AG04450 (cell line): ENCODE data around the gene HIF3A. TPM values are rescaled to one million over a fixed set of nuclear protein-coding genes. Genes with fewer than 3 reads are reported as not detected.

Experiments
- CTCF ChIA-PET: fragments of 300-600, 350-600 bp; formaldehyde crosslinking; extraction: SDS; loops from one replicate; lab custom pipeline; 2022; ENCODE audit warnings: antibody characterized with exemption, inconsistent platforms; lab: Charles Lee
- POLR2A ChIA-PET: fragments of 350-600 bp; formaldehyde crosslinking; extraction: SDS; loops from one replicate; lab custom pipeline; 2021; ENCODE audit warnings: antibody characterized with exemption, inconsistent platforms; lab: Yijun Ruan, JAX
- DNase-seq: peaks from one replicate; pipeline ENCODE4 v3.0.0-alpha.2; 2011; ENCODE audit warnings: low read depth, low spot score
- H3K27ac ChIP-seq: one replicate; pipeline ENCODE4 v1.5.1; 2012; ENCODE audit warnings: low read depth, low read length, control low read depth
- H3K27me3 ChIP-seq: one replicate; pipeline ENCODE4 v1.6.0; 2012; ENCODE audit warnings: low read length; ENCODE audit not compliant: control insufficient read depth, insufficient read depth
- H3K4me3 ChIP-seq: 2 replicates; pipeline ENCODE4 v1.5.1; 2011; ENCODE audit warnings: mild to moderate bottlenecking, low read depth, low read length, control low read depth
- H3K9me3 ChIP-seq: 2 replicates; pipeline ENCODE4 v1.5.1; 2012; ENCODE audit warnings: low read length; ENCODE audit not compliant: control insufficient read depth, insufficient read depth
- CTCF ChIP-seq: IDR thresholded peaks from 2 replicates; pipeline ENCODE4 v1.5.1; 2011; ENCODE audit warnings: low read depth, low read length, control low read depth, inconsistent platforms
- polyA plus RNA-seq: library from polyadenylated mRNA; depleted of rRNA; stranded (reverse); fragments of >200 nt; gene quantifications from 2 replicates; pipeline ENCODE4 v1.2.3, GENCODE V29; 2011

The HIF3A gene
- polyA plus RNA-seq, 1 experiment = 0.21 TPM

- ChIA-PET CTCF (no interaction called here), POLR2A (no interaction called here)
- TF ChIP-seq CTCF = no peak
- peaks cover 10% of the 10 kb centered on the region for H3K27me3 ChIP-seq
- no peak overlapping the region for H3K27ac ChIP-seq
- no peaks in the 10 kb centered on the region; the same call in 1 of the 2 replicates for H3K9me3 ChIP-seq
- DNase-seq = no peak
- H3K4me3 ChIP-seq = no peak overlapping the region
Measured at GRCh38 chr19:46339446-46339845, 42.6 kb downstream of the HIF3A start.

- Histone ChIP-seq H3K4me3 (no peak overlapping the region), H3K27me3 (peaks cover 10% of the 10 kb centered on the region), H3K27ac (no peak overlapping the region), H3K9me3 (no peaks in the 10 kb centered on the region; the same call in 1 of the 2 replicates)
- POLR2A ChIA-PET = no interaction called here
- DNase-seq = no peak
- CTCF ChIA-PET = no interaction called here
- TF ChIP-seq CTCF = no peak
Measured at GRCh38 chr19:46340051-46340659, 43.3 kb downstream of the HIF3A start.

GRCh38 chr19:46341937-46342336 lies 45.1 kb downstream of the HIF3A start:
- ChIA-PET POLR2A (no interaction called here), CTCF (interaction anchor here (0.7 to 0.9 kb wide), 2 partner anchors 62 to 1705 kb away, joined by 3 to 6 read pairs; no protein-coding TSS in a partner anchor)
- peaks cover 10% of the 10 kb centered on the region for H3K27me3 ChIP-seq
- no peak for TF ChIP-seq CTCF
- H3K4me3 ChIP-seq = no peak overlapping the region
- DNase-seq = no peak
- H3K9me3 ChIP-seq = no peaks in the 10 kb centered on the region; the same call in 1 of the 2 replicates
- H3K27ac ChIP-seq = no peak overlapping the region

GRCh38 chr19:46344363-46344762 lies 47.5 kb downstream of the HIF3A start:
- ChIA-PET POLR2A (no interaction called here), CTCF (no interaction called here)

More at GRCh38 chr19:46344363-46344762, 47.5 kb downstream of the HIF3A start:
- H3K27ac ChIP-seq = no peak overlapping the region
- TF ChIP-seq CTCF = no peak
- H3K9me3 ChIP-seq = no peaks in the 10 kb centered on the region; the same call in 1 of the 2 replicates
- DNase-seq = no peak
- H3K27me3 ChIP-seq = peaks cover 5% of the 10 kb centered on the region
- H3K4me3 ChIP-seq = no peak overlapping the region
